ENCODE results near the gene THEMIS2. TPM values are rescaled to one million over a fixed set of nuclear protein-coding genes. Genes with fewer than 3 reads are reported as not detected.
A peak's percentile ranks its signal among the peaks of the same experiment; 100 is the strongest.

The THEMIS2 gene
- total RNA-seq, 1 donor from 2014 or later = 0.79 TPM

DNA sequence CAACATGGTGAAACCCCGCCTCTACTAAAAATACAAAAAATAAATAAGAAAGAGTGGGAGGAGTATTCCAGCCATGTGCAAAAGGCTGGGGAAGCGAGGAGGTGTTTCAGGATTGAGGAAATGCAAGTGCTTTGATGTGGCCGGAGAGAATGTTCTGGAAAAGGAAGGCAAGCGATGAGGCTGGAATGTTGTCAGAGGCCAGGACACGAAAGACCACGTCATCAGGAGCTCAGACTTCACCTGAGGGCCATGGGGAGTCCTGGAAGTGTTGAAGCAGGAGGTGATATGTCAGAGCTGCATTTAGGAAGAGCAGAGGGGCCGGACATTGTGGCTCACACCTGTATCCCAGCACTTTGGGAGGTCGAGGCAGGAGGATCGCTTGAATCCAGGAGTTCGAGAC lies 10.9 kb upstream of the THEMIS2 start:
- no peaks in the 10 kb centered on the region for H3K9me3 ChIP-seq (ENCODE audit: insufficient read depth, low read depth, low read length)
- no peaks in the 10 kb centered on the region for H3K79me2 ChIP-seq (ENCODE audit: insufficient read depth, low read length)
- no peaks in the 10 kb centered on the region for H3K9me3 Mint-ChIP-seq (ENCODE audit: unreplicated experiment)
- no peaks in the 10 kb centered on the region for H4K20me1 ChIP-seq (ENCODE audit: insufficient read depth, low read length)
- H3K27ac ChIP-seq (ENCODE audit: low read depth, low read length) = no peak overlapping the region
- no peak overlapping the region for H3K27ac Mint-ChIP-seq (ENCODE audit: unreplicated experiment)
- no peaks in the 10 kb centered on the region for H3K36me3 Mint-ChIP-seq (ENCODE audit: low read depth, unreplicated experiment)
- peaks cover 12% of the 10 kb centered on the region for H3K4me1 ChIP-seq (ENCODE audit: insufficient read depth, low read length)
- no peak overlapping the region for H3K4me2 ChIP-seq (ENCODE audit: low read length)
- TF ChIP-seq EZH2 (IDR thresholded peaks at IDR 0.05; ENCODE audit: insufficient read depth, low read length) = no peak
- TF ChIP-seq, protein P1, sequence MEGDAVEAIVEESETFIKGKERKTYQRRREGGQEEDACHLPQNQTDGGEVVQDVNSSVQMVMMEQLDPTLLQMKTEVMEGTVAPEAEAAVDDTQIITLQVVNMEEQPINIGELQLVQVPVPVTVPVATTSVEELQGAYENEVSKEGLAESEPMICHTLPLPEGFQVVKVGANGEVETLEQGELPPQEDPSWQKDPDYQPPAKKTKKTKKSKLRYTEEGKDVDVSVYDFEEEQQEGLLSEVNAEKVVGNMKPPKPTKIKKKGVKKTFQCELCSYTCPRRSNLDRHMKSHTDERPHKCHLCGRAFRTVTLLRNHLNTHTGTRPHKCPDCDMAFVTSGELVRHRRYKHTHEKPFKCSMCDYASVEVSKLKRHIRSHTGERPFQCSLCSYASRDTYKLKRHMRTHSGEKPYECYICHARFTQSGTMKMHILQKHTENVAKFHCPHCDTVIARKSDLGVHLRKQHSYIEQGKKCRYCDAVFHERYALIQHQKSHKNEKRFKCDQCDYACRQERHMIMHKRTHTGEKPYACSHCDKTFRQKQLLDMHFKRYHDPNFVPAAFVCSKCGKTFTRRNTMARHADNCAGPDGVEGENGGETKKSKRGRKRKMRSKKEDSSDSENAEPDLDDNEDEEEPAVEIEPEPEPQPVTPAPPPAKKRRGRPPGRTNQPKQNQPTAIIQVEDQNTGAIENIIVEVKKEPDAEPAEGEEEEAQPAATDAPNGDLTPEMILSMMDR (IDR thresholded peaks at IDR 0.05; ENCODE audit: insufficient read depth, low read depth, low read length) = no peak
- no peak overlapping the region for H3K9ac ChIP-seq (ENCODE audit: low read length)
- H3K4me1 Mint-ChIP-seq (ENCODE audit: low read depth, unreplicated experiment) = peaks cover 9% of the 10 kb centered on the region
- H3K4me3 Mint-ChIP-seq (ENCODE audit: unreplicated experiment) = no peak overlapping the region
- no peak overlapping the region for H3K4me3 ChIP-seq (ENCODE audit: insufficient read depth, low read depth, low read length)
- H3K36me3 ChIP-seq (ENCODE audit: insufficient read depth, low read length) = no peaks in the 10 kb centered on the region
- H2AFZ ChIP-seq (ENCODE audit: low read depth, low read length) = no peak overlapping the region
- FAIRE-seq (no peak), DNase-seq (ENCODE audit: low read depth) (no peak)
- no peaks in the 10 kb centered on the region for H3K27me3 ChIP-seq (ENCODE audit: insufficient read depth, low read length)
- H3K27me3 Mint-ChIP-seq (ENCODE audit: low read depth, unreplicated experiment) = peaks cover 6% of the 10 kb centered on the region

DNA sequence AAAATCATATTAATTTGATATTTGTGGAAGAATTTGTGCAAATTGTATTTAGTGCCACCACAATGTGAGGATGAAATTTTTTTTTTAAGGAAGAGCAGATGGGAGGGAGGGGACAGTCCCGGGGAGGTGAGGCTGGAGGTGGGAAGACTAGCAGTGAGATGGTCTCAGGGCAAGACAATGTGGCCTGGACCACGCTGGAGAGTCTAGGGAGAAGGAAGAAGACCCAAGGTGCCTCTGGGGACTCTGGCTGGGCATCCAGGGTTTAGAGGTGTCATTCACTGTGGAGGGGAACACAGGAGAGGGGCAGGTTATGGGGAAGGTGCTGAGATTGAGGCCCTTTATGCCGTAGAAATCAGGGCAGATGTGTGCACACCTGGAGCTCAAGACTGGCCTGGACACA lies 10.3 kb upstream of the THEMIS2 start:
- Histone ChIP-seq H3K9me3 (ENCODE audit: insufficient read depth, low read depth, low read length) (no peaks in the 10 kb centered on the region), H3K4me3 (ENCODE audit: insufficient read depth, low read depth, low read length) (no peak overlapping the region), H3K4me1 (ENCODE audit: insufficient read depth, low read length) (peaks cover 12% of the 10 kb centered on the region), H4K20me1 (ENCODE audit: insufficient read depth, low read length) (no peaks in the 10 kb centered on the region), H3K27me3 (ENCODE audit: insufficient read depth, low read length) (no peaks in the 10 kb centered on the region), H3K4me2 (ENCODE audit: low read length) (no peak overlapping the region), H3K9ac (ENCODE audit: low read length) (no peak overlapping the region), H3K27ac (ENCODE audit: low read depth, low read length) (no peak overlapping the region), H3K79me2 (ENCODE audit: insufficient read depth, low read length) (no peaks in the 10 kb centered on the region), H2AFZ (ENCODE audit: low read depth, low read length) (peak overlapping the region; percentile 14), H3K36me3 (ENCODE audit: insufficient read depth, low read length) (no peaks in the 10 kb centered on the region)
- H3K9me3 Mint-ChIP-seq (ENCODE audit: unreplicated experiment) = no peaks in the 10 kb centered on the region
- peaks cover 6% of the 10 kb centered on the region for H3K27me3 Mint-ChIP-seq (ENCODE audit: low read depth, unreplicated experiment)
- H3K36me3 Mint-ChIP-seq (ENCODE audit: low read depth, unreplicated experiment) = no peaks in the 10 kb centered on the region
- H3K4me1 Mint-ChIP-seq (ENCODE audit: low read depth, unreplicated experiment) = peaks cover 9% of the 10 kb centered on the region
- H3K4me3 Mint-ChIP-seq (ENCODE audit: unreplicated experiment) = no peak overlapping the region
- TF ChIP-seq EZH2 (IDR thresholded peaks at IDR 0.05; ENCODE audit: insufficient read depth, low read length) = no peak
- TF ChIP-seq, protein P1 (IDR thresholded peaks at IDR 0.05; ENCODE audit: insufficient read depth, low read depth, low read length) = no peak
- no peak for FAIRE-seq
- DNase-seq (ENCODE audit: low read depth) = no peak
- H3K27ac Mint-ChIP-seq (ENCODE audit: unreplicated experiment) = no peak overlapping the region

DNA sequence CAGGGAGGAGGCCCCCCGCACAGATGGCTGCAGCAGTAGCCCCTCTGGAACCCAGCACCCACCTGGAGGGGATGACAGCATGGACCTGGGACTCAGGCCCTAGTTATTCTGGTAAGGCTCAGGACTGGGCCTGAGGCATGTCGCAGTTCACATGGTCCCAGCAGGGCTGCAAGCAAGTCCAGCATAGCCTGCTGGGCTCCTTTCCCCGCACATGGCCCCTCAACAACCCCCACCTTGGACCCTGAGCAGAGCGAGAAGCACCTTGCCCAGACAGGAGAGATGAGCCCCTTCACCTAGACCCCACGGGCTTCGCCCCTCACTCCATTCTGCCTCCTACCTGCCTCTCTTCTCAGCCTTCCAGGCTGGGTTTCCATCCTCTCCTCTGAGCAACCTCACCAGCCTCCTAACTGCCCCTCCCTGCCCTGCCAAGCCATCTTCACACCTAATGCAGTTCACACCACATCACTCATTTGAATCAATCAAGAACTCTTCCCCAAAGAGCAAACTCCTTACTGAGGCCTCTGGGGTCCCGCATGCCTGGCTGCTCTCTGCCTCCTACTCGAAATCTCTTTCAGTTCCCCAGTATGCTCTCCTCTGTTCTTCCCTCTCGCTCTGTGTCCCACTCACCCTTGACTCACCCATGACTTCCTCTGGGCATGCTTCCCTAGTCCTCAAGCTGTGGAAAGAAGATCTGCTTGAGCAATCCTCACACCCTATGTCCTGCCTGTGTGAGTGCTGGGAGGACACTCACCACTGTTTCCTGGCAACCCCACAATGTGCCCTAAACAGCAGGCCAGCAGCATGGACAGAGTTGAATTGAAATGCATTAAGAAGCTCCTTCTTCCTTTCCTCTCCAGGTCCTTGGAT lies 9.4 kb upstream of the THEMIS2 start:
- peak; percentile 60 for FAIRE-seq
- H3K36me3 Mint-ChIP-seq (ENCODE audit: low read depth, unreplicated experiment) = no peaks in the 10 kb centered on the region
- H3K4me2 ChIP-seq (ENCODE audit: low read length) = peak overlapping the region; percentile 50
- TF ChIP-seq EZH2 (IDR thresholded peaks at IDR 0.05; ENCODE audit: insufficient read depth, low read length) = no peak
- TF ChIP-seq, protein P1 (IDR thresholded peaks at IDR 0.05; ENCODE audit: insufficient read depth, low read depth, low read length) = no peak
- H3K4me1 Mint-ChIP-seq (ENCODE audit: low read depth, unreplicated experiment) = peaks cover 9% of the 10 kb centered on the region
- H4K20me1 ChIP-seq (ENCODE audit: insufficient read depth, low read length) = no peaks in the 10 kb centered on the region
- no peaks in the 10 kb centered on the region for H3K27me3 ChIP-seq (ENCODE audit: insufficient read depth, low read length)
- no peaks in the 10 kb centered on the region for H3K36me3 ChIP-seq (ENCODE audit: insufficient read depth, low read length)
- H3K4me3 ChIP-seq (ENCODE audit: insufficient read depth, low read depth, low read length) = no peak overlapping the region
- H3K27ac ChIP-seq (ENCODE audit: low read depth, low read length) = peak overlapping the region; percentile 47
- peaks cover 6% of the 10 kb centered on the region for H3K27me3 Mint-ChIP-seq (ENCODE audit: low read depth, unreplicated experiment)
- H3K4me3 Mint-ChIP-seq (ENCODE audit: unreplicated experiment) = no peak overlapping the region
- H3K9ac ChIP-seq (ENCODE audit: low read length) = peak overlapping the region; percentile 44
- H3K9me3 ChIP-seq (ENCODE audit: insufficient read depth, low read depth, low read length) = no peaks in the 10 kb centered on the region
- H3K27ac Mint-ChIP-seq (ENCODE audit: unreplicated experiment) = peak overlapping the region; percentile 34
- peak; percentile 92 for DNase-seq (ENCODE audit: low read depth)
- H3K9me3 Mint-ChIP-seq (ENCODE audit: unreplicated experiment) = no peaks in the 10 kb centered on the region
- H3K4me1 ChIP-seq (ENCODE audit: insufficient read depth, low read length) = peaks cover 12% of the 10 kb centered on the region
- H3K79me2 ChIP-seq (ENCODE audit: insufficient read depth, low read length) = no peaks in the 10 kb centered on the region
- H2AFZ ChIP-seq (ENCODE audit: low read depth, low read length) = peak overlapping the region; percentile 14
